Transverse colon (tissue), 3 donors: ENCODE results near the gene CHSY1.

Experiments
- CTCF ChIP-seq, 5 experiments: fragments of 200-600 bp in 3 of 5; fragments of 450-650 bp in 2 of 5; sonication (generic) in 3 of 5; IDR thresholded peaks; 1 replicate in 2 of 5; 2 replicates in 3 of 5; pipeline ENCODE4 v1.5.1; 2016 to 2017; ENCODE audit warnings: antibody characterized with exemption in 5 of 5, inconsistent platforms in 3 of 5, mild to moderate bottlenecking in 2 of 5, moderate library complexity in 1 of 5
- POLR2A ChIP-seq: fragments of 450-650 bp; IDR thresholded peaks from one replicate; pipeline ENCODE4 v1.6.1; 2016; ENCODE audit warnings: antibody characterized with exemption, mild to moderate bottlenecking, moderate library complexity

- TF ChIP-seq CTCF (IDR thresholded peaks at IDR 0.05) (no peak), POLR2A (no peak)
Observed at GRCh38 chr15:101159096-101159935, 92.5 kb downstream of the CHSY1 start.
